GM10847 (cell line): ENCODE data around the gene HDAC10.

Source experiments
- POLR2A ChIP-seq: IDR thresholded peaks from 2 replicates; pipeline ENCODE4 v1.6.1; 2011; ENCODE audit not compliant: insufficient read length; ENCODE audit errors: extremely low read depth

HDAC10 gene, protein sequence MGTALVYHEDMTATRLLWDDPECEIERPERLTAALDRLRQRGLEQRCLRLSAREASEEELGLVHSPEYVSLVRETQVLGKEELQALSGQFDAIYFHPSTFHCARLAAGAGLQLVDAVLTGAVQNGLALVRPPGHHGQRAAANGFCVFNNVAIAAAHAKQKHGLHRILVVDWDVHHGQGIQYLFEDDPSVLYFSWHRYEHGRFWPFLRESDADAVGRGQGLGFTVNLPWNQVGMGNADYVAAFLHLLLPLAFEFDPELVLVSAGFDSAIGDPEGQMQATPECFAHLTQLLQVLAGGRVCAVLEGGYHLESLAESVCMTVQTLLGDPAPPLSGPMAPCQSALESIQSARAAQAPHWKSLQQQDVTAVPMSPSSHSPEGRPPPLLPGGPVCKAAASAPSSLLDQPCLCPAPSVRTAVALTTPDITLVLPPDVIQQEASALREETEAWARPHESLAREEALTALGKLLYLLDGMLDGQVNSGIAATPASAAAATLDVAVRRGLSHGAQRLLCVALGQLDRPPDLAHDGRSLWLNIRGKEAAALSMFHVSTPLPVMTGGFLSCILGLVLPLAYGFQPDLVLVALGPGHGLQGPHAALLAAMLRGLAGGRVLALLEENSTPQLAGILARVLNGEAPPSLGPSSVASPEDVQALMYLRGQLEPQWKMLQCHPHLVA

DNA sequence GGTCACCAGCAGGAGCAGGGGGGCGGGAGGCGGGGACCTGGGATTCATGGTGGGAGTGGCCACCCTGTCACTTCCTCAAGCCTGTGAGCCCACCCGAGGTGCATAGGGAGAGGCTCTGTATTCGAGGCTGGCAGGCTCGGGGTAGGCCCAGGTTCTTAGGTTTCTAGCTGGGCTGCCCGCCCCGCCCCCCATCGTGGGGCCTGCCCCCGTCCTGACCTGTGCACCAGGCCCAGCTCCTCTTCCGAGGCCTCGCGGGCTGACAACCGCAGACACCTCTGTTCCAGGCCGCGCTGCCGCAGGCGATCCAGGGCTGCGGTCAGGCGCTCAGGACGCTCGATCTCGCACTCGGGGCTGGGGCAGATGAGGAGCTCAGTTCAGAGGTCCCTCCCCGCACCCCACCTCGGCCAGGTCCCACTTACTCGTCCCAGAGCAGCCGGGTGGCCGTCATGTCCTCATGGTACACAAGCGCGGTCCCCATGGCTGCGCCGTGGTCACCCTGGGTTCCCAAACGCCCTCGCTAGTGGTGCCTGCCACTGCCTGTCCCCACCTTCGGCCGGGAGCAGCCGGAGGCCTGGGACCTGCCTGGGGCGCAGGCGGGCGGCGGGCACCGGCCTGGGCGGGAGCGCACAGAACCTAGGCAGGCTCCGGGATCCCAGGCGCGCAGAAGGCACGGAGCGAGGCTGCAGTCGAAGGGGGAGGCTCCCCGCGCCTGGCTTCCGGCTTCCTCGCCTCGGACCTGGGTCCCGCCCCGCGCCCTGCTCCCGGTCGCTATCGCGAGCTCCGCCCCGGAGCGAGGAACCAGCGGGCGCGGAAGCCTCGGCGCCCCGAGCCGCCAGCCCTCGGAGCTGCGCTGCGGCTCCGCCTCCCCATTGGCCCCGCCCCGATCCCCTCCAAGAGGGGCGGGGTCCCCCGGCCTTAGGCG, at the start of gene HDAC10:
HDAC10 (minus strand) TSS at position 711 of the 922 bp plus-strand sequence; CDS start at position 478, 233 bp downstream.
- peak; percentile 49 for TF ChIP-seq POLR2A

DNA sequence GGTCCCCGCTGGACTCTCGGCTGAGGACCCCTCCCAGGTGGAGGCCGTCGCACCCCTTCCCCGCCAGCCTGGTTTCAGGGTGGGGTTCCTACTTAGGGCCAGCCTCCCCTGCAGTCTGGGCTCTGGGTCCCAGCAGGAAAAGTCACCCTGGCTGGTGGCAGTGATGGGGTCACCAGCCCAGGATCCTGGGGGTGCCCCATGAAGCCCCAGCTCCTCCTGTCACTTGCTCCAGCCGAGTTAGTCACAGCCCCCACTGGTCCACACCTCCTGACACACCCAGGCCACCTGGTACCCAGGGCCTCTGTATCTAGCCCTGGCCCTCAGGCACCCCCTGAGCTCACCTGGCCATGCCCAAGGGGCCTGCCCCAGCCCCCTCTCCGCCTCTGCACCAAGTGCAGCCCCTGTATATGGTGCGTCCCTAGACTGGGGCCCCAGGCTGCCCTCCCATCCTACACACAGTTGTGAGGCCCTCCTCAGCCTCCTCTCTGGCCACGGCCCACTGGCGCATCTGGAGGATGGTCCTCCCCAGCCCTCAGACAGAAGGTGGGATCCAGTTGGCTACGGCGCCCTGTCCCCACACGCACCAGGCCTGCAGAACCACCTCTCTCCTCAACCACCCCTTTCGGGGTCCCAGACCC, 49.7 kb upstream of the HDAC10 start:
- TF ChIP-seq POLR2A, result no peak

GRCh38 chr22:50299785-50300619, 48.9 kb upstream of the HDAC10 start:
- TF ChIP-seq POLR2A, result no peak

- no peak for TF ChIP-seq POLR2A
Observed at GRCh38 chr22:50298937-50299784, 48.1 kb upstream of the HDAC10 start.

GRCh38 chr22:50298266-50298637, 47.2 kb upstream of the HDAC10 start:
- no peak for TF ChIP-seq POLR2A

DNA sequence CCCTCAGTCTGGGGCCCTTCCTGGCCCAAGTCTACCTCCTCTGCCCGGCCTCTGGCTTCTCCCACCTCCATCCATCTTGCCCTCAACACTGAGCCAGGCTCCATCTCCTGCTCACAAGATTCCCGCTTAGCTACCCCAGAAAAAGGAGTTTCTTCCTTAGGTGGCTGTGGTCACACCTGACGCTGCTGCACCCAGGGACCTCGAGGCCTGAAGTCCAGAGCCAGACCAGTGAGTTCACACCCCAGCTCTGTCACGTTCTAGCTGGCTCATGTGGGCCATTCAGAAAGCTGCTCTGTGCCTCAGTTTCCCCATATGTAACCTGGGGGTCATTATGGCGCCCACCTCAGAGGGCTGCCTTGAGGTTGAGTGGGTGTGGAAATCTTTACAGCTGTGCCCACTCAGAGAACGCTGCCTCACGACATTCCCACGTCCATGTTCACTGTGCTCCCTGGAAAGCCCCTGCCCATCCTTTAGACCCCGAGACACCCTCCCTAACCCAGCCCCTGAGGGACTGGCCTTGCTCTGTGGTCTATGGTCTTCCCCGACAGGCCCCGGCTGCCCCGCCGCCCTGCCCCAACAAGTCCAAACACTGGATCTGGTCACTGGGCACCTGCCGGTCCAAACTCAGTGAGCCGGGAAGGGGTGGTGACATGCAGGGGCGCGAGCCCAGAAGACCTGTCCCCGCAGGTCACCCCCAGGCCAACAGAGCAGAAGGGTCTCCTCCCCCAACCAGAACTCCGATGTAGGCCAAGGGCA, 46.6 kb upstream of the HDAC10 start:
- no peak for TF ChIP-seq POLR2A

GRCh38 chr22:50296658-50297490, 45.8 kb upstream of the HDAC10 start:
- TF ChIP-seq POLR2A, result no peak

DNA sequence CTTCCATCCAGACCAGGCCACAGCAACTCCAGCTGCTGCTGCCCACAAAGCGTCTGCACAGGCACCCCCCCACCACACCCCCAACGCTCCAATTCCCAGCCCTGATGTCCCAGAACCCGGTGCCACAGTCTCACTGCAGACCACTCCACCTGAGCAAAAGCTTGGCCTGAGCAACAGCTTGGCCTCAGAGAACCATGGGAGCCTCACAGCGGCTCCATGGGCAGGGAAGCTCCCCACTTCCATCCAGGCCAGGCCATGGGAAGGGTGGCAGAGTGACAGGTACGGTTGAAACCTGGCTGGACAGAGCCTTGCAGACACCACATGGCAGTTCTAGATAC, 43.2 kb upstream of the HDAC10 start:
- peak; percentile 11 for TF ChIP-seq POLR2A

DNA sequence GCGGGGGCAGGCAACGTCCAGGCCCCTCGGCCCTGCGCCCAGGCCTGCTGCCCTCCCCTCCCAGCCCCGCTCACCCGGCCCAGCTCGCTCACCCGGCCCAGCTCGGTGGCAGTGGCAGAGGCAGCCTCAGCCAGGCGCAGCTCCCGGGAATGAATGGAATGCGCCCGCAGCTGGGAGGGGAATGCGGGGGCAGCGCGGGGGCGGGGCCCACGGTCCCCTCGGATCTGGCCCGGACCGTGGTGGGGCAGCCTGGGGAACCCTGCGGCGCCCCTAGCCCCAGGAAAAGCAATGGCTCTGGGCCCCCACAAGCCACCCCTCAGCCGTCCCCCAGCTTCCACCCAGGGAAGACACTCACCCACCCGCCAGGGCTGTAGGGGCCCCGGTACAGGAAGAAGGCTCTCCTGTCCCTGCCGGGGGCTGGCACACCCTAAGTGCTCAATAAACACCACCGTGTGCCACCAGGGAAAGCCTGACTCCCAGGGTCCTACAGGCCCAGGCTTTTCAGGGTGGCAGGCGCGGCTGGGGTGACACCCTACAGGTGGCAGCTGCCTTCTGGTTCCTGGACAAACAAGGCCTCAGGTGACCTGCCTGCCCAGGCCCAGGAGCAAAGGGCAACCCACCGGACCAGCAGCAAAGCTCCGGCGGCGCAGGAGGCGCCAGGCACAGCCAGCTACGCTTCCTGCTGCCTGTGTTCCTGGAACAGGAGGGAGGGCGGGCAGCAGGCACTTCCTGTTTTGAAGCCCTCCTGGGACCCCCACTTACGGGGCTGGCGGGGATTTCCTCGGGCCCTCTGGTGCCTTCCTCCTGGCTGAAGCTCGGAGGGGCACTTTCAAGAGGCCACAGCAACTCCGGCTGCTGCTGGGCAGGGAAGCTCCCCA, 42.6 kb upstream of the HDAC10 start:
- no peak for TF ChIP-seq POLR2A

GRCh38 chr22:50292643-50293440, 41.8 kb upstream of the HDAC10 start:
- TF ChIP-seq POLR2A, result no peak

DNA sequence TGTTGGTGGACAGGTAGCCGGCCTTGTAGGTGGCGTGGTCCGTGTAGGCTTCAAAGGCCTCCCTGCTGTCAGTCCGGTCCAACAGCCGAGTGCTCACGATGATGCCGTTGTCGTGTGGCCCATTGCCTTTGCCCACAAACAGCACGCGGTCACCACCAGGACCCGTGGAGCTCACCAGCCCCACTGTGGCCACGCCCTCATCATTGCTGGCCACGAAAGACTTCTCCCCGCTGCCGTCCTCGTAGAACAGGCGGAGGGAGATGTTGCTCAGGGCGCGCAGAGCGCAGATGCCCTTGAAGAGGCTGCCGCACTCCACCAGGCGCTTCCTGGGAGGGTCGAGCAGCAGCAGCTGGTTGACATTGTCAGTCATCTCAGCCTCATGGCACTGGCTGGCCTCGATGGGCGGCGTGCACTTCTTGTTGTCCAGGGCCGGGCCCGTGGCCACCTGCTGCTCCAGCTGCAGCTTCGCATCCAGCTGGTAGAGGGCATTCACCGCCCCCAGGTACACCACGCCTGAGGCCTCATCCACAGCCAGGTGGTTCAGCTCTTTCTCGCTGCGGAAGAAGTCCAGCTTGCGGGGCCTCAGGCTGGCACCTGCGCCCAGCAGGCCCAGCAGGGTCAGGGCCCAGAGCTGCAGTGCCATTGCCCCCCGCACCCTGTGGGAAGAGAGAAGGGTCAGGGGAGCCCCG, 39.0 kb upstream of the HDAC10 start:
- TF ChIP-seq POLR2A, result no peak
